Ramos (cell line): Measurements from ENCODE around the gene RAP1GDS1.

Experiments used
- in situ Hi-C: fragments of 300-500 bp; cut with MboI; formaldehyde crosslinking; loops from one replicate; pipeline ENCODE4 v1.14.3; 2022; ENCODE audit warnings: low sequenced_read_pairs; ENCODE audit not compliant: unreplicated experiment

The RAP1GDS1 gene, protein sequence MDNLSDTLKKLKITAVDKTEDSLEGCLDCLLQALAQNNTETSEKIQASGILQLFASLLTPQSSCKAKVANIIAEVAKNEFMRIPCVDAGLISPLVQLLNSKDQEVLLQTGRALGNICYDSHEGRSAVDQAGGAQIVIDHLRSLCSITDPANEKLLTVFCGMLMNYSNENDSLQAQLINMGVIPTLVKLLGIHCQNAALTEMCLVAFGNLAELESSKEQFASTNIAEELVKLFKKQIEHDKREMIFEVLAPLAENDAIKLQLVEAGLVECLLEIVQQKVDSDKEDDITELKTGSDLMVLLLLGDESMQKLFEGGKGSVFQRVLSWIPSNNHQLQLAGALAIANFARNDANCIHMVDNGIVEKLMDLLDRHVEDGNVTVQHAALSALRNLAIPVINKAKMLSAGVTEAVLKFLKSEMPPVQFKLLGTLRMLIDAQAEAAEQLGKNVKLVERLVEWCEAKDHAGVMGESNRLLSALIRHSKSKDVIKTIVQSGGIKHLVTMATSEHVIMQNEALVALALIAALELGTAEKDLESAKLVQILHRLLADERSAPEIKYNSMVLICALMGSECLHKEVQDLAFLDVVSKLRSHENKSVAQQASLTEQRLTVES

DNA sequence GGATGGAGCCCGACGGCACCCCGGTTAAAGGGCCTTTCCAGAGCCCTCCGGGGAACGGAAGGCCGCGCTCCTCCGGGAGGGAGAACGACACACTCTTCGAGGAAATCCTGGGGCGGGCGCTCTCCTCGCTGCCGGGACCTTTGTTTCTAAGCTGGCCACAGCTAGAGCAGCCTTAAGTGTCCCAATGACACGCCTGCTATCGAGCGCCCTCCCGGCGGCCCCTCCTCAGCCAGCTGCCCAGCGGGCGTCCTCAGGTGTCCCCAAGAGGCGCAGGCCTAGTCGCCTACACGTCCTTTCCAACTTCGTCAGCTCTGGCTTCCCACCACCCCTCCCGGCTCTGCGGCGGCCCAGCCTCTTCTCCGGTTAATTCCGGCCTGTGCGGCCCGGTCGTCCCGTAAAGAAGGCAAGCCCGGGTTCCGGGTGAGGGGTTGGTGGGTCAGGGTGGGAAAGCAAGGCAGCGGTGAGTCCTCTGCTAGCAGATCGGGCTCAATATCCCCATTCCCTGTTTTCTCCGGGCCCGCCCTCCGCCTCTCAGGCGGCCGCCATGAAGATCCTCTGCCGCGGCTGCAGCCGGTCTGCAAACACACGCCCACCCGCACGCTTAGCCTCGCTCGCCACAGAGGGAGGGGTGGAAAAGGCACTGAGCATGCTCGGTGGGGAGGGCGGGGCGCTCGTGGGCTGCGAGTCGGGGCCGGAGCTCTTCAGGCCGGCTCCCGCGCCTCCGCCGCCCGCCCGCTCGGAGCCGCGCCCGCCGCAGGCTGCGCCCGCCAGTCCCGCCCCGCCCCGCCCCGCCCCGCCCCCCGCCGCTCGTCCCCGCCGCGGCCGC, at the start of gene RAP1GDS1:
TSS of gene RAP1GDS1 (plus strand) at position 806 of the 826 bp plus-strand sequence. CDS start 182 bp downstream, outside the sequence.
- in situ Hi-C loops = no loop called here

DNA sequence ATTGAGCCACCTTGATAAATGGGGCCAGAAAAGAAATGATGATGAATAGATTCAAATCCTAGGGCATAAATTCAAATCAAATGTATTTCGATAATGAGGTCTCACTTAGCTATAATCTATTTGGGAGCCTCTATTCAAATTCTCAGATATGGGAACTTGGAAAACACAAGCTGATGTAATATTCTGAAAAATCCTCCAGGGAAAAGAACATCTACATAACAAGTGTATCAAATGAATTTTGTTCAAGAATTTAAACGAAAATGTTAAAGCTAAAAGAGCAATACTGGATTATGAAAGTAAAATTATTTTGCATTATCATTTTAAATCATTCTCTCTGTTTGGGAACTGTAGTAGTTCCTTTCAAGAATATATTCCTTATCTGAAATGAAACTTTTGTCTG, 38.9 kb upstream of the RAP1GDS1 start:
- in situ Hi-C loops = no loop called here

DNA sequence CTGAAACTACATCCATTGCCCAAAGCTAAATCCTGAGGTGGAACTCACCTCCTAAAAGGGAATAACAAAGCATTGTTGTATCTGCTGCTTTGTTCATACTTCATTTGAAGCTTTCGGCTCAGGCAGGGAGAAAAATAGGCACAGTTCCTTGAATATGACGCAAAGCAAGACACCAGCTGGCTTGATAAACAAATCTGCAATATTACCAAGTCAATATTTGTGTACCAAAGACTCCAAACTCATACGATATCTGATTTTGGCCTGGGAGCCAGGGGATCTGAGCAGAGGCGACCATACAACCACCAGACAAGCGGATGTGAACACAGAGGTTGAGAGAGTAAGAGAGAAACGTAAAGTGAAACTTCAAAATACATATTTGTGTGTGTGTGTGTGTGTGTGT, 34.8 kb upstream of the RAP1GDS1 start:
- in situ Hi-C loops = no loop called here

DNA sequence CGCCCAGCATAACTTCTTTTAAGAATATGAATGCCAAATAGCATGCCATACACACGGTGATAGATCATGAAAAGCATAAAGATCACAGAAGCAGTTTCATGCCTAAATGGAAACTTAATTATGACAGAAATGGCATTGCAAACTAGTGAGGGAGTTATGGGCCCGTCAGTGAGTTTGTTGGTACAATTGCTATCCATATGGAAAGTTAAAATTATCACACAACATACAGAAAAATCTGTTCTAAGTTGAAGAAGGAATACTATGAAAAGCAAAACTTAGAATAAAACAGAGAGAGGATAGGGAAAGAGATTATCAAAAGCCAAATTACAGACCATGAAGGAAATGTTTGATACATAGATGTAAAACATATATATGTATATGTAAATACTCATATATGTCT, 30.2 kb upstream of the RAP1GDS1 start:
- in situ Hi-C loops = no loop called here

DNA sequence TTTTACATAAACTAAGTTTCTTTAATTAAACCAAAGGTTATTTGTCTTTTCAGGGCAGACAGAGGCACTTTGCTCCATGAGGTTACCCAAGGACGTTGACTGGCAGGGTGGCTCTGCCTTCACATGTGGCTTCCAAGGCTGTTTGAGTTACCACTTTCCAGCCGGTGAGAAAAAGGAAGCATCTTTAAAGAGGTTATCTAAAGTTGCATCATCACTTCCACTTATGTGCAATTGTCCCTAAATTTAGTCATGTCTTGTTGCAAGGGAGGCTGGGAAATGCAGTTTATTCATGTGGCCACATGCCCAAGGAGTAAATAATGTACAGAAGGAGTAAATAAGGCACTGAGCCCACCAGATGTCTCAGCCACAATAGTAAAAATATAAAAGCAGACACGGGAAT, 29.0 kb upstream of the RAP1GDS1 start:
- in situ Hi-C loops = no loop called here

DNA sequence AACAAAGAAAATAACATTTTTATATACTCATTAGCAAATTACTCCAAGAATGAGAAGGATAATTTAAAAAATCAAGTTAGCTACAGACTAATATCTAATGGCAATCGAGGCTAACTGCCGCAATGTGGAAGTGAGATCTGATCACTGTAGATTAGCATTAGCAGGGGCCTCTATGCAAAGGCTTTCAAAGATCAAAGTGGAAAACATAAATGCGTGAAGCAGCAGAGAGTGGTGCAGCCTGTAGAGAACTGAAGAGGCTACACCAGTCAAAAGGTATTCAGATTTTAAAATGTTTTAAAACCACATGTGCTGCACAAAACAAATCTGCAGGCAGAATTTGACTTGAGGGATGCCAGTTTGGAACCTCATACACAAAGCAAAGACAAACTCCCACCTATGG, 24.0 kb upstream of the RAP1GDS1 start:
- in situ Hi-C loops = no loop called here

DNA sequence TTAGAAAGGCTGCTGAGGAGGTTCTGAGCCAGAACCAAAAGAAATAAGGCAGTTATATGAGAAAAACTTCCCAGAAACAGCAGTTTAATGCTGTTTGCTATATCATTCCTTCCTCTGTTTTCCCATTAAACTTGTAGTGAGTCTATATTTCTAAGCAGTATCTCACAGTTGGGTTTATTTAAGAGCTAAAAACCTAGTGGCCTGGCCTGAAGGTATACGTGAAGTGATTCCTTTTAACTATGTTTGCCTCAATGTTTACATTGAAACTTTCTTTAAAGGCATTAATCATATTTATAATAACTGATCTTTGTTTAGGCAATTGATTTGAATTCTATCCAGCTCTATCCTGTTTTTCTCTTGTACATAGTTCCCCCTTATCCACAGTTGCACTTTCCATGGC, 19.1 kb upstream of the RAP1GDS1 start:
- in situ Hi-C loops = no loop called here

DNA sequence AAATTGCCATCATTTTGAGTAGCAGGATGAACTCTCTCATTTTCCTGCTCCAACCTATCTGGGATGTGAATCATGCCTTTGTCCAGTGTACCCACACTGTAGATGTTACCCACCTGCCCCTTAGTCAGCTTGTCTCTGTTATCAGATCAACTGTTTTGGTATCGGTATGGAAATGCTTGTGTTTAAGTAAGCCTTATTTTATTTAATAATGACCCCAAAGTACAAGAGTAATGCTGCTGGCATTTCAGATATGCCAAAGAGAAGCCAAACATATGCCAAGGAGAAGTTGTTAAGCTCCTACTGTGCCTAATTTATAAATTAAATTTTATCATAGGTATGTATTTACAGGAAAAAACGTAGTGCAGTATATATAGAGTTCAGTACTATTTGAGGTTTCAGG, 18.6 kb upstream of the RAP1GDS1 start:
- in situ Hi-C loops = no loop called here

DNA sequence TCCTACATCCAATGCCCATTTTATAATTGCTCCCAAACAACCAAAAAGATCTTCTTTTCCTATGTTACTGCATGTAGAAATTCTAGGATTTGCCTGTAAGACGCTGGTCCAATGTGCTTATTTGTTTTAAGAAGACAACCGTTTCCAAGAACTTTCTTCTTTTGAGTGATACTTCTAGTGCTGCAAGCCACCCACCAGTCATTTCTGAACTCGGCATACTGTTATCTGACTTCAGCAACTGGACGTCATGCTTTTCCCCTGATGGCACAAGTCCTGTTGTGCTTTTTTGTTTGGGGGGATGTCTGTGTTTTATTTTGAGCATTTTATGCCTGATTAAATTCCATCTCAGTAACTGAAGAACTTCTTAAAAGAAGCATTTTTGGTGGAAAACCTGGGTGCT, 16.0 kb upstream of the RAP1GDS1 start:
- in situ Hi-C loops = no loop called here

DNA sequence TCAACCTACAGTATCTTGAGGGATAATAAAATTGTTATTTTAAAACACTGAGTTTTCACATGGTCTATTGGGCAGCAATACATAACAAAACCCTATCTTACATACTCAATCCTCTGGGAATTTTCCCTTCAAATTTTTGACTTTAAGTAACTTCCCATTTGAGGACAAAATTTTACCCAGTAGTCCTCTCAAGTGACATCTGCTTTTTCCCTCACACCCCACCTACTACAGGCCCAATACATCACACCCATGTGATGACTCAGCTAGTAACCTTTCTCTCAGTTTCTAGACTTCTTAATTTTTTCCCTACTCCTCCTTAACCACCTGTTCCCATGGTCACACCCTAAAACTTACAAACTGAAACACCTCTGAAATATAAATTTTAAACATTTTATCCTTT, 12.2 kb upstream of the RAP1GDS1 start:
- in situ Hi-C loops = no loop called here

DNA sequence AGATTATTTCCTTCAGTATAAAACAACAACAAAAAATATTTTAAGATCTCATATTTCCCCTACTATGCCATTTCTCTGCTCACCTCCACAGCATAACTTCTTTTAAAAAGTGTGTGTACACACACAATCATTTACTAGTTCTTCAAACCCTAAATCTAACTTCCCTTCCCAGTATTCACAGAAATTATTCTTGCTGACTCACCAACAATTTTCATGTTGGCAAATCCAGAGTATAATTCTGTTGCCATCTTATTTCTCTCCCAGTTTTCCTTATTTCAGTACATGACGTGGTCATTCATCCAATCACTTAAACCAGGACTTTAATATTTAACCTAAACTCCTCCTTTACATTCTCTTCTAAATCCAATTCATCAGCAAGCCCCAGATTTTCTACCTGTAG, 11.4 kb upstream of the RAP1GDS1 start:
- in situ Hi-C loops = no loop called here

DNA sequence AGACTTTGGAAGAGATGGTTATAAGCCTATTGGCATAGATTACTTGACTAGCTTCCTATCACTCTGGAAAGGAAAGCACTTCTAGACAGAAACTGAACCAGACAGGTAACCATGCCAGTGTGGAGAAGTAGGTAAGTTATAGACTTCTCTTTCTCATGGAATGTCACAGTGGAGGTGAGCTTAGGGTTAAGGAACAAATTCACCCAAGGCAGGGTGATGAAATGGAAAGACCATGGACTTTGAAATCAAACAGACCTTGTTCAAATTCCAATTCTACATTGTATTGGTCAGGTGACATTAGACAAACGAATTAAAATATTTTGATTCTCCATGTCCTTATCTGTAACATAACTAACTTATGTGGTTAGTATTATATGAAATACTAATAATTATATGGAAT, 7.7 kb upstream of the RAP1GDS1 start:
- in situ Hi-C loops = no loop called here

DNA sequence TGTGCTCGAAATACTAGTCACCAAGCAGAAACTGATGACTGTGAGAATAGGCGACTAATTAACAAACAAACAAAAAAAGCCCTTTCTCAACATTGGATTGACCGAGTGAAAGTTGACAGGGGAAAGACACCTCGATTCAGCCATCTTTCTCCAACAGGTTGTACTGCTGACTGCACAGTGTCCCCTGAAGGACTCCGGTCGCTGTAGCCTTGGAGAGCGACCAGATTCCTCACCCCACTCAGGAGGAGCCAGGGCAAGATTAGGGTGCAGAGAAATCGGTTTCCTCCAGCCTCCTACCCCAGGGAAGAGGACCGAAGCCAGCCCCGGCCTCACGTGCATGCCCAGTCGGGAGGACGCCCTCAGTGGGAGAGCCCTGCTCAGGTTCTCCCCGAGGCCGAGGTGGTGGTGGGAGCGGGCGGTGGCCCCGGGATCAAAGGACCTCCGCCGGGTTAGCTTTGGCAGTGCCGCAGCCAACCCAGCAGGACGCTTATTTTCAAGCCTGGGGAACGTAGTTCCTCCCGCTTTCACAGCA, 1.1 kb upstream of the RAP1GDS1 start:
- in situ Hi-C loops = no loop called here

DNA sequence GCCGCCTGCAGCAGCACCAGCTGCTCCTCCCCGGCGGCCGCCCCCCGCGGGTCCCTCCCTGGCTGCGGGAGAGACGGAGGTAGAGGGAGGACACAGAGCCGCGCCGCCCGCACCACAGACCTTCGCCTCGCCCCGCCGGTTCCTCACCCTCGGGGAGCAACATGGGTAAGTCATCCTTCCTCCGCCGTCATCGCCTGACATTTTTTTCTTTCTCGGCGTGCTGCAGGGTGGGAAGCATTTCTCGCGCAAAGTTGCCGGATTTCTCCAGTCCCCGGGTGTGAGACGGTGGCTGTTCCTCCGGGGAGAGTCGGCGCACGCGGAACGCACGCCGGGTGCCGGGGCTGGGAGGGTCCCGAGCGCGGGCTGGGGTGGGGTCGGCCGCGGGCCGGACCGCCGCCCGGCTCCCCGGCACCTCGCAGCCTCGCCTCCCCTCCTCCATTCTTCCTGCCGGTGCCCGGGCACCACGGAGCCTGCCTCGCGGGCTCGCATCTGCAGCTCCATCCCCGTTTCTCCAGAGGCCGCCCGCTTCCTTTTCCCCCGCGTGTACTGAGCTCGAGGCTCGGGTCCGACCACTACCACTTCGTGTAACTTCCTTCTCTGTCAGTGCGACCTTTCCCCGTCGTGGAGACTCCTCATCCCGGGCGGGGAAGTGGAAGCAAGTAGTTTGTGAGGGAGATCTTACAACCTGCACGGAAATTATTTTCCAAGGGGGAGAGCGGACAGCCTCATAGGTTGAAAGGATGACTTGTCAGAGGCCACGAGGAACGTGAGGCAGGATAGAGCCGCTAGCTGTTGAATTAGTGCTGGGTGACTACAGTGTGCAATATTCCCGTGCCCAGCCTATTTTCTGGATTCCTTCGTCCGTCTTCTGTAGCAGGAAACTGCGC, 464 bp downstream of the RAP1GDS1 start:
- in situ Hi-C loops = no loop called here

DNA sequence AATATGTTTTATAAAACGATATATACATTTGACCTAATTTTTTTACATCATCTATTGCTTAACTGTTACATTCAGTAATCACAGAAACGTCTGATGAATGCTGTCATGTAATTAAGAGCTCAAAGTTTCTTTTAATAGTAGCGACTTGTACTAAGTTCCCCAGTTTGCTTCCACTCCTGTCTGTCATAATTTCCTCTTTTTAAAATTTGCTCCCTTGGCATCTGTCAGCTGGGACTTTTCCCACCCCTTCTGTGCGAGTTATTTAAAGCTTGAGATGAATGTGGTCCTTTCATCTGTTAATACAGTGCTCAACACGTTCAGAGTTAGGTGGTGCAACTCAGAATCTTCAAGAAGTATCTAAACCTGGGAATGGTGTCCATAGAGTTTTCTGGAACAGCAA, 1.2 kb downstream of the RAP1GDS1 start:
- in situ Hi-C loops = no loop called here

DNA sequence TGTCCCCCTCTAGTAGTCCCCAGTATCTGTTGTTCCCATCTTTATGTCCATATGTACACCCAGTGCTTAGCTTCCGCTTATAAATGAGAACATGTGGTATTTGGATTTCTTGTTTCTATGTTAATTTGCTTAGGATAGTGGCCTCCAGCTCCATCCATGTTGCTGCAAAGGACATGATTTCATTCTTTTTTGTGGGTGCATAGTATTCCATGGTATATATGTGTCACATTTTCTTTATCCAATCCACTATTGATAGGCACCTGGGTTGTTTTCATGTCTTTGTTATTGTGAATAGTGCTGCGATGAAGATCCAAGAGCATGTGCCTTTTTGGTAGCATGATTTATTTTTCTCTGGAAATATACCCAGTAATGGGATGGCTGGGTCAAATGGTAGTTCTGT, 6.3 kb downstream of the RAP1GDS1 start:
- in situ Hi-C loops = no loop called here

DNA sequence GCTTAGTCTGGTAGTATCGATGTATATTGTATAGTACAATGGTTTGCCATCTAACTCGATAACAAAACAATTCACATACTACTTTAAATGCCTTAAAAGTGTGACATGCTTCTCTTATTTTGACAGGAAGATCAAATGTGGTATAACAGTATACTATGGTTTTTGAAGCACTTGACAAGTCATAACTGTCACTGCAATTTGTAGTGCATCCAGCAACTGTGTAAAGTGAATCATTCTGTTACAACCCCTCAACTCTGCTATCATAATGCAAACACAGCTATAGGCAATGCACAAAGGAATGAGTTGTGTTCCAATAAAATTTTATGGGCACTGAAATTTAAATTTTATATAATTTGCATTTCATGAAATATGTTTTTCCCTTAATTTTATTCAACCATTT, 14.0 kb downstream of the RAP1GDS1 start:
- in situ Hi-C loops = no loop called here

DNA sequence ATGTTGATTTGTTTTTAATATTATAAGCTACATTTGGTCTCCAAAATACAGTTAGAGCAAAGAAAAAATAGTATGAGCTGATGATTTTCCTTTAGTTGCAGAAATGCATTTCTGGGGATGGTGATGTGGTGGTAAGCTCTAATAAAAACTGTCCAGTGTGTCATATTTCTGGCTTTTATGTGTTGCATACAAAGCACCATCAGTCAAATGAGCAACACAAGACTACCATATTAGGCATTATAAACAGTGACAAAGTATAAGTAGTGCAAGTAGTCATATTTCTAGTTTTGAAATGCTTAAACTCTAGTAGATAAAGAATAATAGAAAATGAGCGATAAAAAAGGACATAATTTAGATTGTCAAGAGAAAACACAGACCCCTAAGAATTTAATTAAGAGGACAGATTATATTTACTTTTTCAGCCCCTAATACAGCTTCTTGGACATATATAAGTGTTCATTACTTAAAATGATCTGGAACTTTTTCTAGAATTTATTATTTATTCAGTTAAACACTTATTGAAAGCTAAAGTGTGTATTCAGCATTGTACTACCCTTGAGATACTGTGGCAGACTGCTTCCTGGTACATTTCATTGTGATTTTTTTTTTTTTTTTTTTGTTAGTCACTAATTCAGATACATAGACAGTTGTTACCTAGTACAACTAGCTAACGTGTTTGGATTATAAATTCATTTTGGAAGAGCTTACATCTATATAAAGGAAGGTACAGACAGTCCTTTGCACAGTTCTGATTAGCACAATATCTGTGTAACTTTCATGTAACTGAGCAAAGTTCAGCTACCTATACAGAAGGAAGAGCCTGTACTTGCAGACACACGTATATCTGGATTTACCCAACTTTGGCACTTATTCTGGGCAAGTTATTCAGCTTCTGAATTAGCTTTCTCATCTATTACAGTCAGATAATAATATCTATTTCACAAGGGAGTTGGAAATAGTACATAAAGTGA, 22.3 kb downstream of the RAP1GDS1 start:
- in situ Hi-C loops = no loop called here

DNA sequence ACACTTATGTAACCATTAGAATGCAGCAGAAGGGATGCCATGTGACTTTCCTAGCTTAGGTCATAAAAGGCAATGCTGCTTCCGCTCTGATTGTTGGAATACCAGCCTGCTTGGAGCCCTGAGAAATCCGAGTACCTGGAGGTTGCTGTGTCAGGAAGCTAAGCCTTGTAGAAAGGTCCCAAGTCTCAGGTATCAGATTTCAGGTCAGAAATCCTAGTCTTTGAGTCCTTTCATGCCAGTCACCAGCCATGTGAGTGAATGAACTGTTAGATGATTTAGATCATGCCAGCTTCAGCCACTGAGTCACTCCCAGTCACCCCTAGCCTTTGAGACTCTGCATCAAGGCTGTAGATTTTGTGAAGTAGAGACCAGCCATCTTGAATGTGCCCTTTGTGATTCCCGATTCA, 23.5 kb downstream of the RAP1GDS1 start:
- in situ Hi-C loops = no loop called here
